GM19468 (cell line): ENCODE results near the gene MLH1.

Experiments used
- ATAC-seq: cut with Tn5 transposase; IDR thresholded peaks from one replicate; pipeline ENCODE4 v1.9.1; 2021; ENCODE audit warnings: mild to moderate bottlenecking, moderate library complexity, moderate number of reproducible peaks; ENCODE audit not compliant: unreplicated experiment; ENCODE audit errors: extremely low read depth

The MLH1 gene

GRCh38 chr3:36972163-36972562 is 21.2 kb upstream of the MLH1 start:
- no peak for ATAC-seq

DNA sequence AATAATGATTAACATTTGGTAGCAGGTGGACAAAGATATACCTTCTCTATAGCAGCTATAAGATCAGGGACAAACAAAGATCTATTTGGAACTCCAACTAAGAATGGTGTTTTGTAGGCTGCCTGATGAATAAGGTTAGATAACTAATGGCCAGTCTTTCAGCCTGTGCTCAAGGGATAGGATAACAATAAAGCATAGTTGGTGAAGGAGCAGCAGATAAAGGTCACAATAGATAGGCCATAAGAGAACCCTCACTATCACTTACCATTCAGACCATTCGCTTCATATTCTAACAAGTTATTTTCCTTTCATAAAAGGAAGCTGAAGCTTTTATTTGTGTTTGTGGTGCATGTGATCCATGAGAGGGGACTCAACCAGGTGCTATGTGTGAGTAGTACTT is 20.2 kb upstream of the MLH1 start:
- no peak for ATAC-seq

GRCh38 chr3:36981006-36981405 is 12.3 kb upstream of the MLH1 start:
- ATAC-seq, result no peak

GRCh38 chr3:36988356-36988755 is 5.0 kb upstream of the MLH1 start:
- ATAC-seq, result no peak

DNA sequence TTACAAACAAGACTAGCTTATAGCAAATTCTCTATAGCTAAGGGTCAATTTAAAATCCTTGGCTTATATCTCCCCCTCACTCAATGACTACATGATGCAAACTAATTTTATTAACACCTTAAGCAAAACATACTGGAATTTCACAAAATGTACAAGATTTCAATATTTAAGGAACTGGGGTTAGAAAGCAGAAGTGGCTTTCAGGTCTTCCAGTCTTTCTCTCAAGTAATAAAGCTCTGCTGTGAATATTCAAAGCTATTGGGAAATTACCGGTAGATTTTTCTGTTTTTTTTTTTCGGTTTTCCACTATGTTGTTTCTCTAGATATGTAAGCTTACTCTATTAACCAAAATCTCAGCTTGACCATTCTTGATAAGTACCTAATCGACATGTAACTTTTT is 4.3 kb upstream of the MLH1 start:
- no peak for ATAC-seq

DNA sequence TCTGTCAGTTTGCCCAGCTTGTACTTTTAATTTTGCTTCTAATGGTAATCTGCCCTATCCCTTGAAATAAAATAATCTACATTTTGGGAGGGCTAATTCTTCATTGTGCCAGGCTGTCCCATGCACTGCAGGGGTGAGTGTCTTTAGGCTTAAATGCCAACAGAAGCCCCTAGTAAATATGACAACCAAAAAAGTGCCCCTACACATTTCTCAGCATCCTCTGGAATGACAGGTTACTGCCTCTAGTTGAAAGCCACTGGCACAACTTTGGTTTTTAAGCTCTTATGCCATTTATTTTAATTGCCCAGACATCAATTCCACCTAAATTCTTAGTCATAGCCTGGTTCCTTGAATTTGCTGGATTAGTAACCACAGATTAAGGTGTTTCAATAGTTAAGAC is 3.8 kb upstream of the MLH1 start:
- no peak for ATAC-seq

GRCh38 chr3:36991147-36991546 is 2.2 kb upstream of the MLH1 start:
- ATAC-seq, result no peak

DNA sequence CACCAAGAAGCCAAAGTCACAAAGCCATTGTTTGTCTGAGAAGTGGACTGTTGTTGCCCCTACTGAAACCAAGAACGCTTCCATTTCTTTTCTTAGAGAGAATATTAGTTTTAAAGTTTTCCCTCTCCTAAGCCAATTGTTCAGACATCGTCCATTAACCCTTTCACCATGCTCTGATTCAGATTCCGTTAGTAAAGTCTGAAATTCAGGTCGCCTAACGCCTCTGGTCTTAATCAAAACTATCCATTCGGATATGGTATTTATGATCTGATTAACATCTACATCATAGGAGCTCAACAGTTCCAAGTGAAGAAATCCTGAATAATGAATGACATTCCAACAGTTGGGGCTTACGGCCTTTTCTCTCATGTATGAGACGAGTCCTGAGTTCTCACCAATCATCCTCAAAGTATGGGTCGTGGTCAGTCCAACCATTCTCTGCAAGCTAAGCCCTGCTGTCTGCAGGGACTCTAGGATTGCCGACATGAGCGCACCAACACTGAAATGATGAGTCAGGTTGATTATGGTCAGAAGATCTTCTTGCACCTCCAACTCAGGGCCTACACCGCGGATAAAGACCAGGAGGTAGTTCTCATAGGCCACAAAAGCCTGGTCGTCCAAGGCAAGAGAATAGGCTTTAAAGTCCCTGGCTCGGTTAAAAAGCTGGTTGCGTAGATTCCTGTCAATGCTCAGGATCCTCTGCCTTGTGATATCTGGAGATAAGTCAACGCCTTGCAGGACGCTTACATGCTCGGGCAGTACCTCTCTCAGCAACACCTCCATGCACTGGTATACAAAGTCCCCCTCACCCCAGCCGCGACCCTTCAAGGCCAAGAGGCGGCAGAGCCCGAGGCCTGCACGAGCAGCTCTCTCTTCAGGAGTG is 1.2 kb upstream of the MLH1 start:
- no peak for ATAC-seq

DNA sequence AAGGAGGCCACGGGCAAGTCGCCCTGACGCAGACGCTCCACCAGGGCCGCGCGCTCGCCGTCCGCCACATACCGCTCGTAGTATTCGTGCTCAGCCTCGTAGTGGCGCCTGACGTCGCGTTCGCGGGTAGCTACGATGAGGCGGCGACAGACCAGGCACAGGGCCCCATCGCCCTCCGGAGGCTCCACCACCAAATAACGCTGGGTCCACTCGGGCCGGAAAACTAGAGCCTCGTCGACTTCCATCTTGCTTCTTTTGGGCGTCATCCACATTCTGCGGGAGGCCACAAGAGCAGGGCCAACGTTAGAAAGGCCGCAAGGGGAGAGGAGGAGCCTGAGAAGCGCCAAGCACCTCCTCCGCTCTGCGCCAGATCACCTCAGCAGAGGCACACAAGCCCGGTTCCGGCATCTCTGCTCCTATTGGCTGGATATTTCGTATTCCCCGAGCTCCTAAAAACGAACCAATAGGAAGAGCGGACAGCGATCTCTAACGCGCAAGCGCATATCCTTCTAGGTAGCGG is 452 bp upstream of the MLH1 start, which contains the start of gene EPM2AIP1:
Gene EPM2AIP1 (minus strand): TSS at position 326 of the 520 bp plus-strand sequence. CDS start 54 bp downstream, at position 272.
- ATAC-seq, result peak; percentile 2

DNA sequence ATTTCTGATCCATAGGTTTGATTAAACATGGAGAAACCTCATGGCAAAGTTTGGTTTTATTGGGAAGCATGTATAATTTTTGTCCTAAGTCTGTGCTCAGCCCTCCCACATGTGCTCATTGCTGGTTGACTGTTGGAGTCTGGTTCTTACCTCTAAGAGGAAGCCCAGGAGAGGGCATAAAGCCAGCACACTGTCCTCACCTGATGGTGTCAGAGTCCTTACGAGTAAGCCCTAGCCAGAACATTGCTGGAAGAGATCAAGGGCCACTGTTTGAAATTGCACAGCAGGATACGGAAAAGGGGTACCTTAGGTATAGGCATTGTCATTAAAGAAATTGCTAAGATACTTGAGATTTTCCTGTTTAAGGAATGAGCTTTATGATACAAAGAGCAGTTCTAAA is 21.3 kb downstream of the MLH1 start:
- no peak for ATAC-seq

- ATAC-seq, result no peak
These were observed 22.3 kb downstream of the MLH1 start for GRCh38 chr3:37015642-37016041.

GRCh38 chr3:37016903-37017302 is 23.6 kb downstream of the MLH1 start:
- ATAC-seq, result no peak

- no peak for ATAC-seq
These were observed 24.4 kb downstream of the MLH1 start for GRCh38 chr3:37017683-37018082.

DNA sequence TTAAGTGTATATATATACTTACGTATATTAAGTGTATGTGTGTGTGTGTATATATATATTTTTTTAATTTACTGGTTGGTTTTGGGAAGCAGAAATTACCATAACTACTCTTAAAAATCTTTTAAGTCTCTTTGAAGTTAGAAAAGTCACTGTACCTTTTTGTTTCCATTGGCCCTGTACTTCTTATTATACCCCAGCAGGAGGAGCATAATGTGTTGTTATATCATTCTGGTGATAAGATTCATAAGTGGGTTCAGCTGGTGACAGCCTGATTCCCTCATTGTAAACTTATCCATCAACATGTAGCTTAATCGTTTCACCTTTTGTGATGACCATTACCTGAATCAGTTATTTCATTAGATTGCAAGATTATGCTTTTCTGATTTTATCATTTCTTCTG is 30.8 kb downstream of the MLH1 start:
- ATAC-seq, result no peak

- ATAC-seq, result peak; percentile 30
These were observed 31.6 kb downstream of the MLH1 start for GRCh38 chr3:37024820-37025405.

- ATAC-seq, result no peak
These were observed 32.4 kb downstream of the MLH1 start for GRCh38 chr3:37025561-37026335.

GRCh38 chr3:37026851-37027250 is 33.5 kb downstream of the MLH1 start:
- no peak for ATAC-seq

DNA sequence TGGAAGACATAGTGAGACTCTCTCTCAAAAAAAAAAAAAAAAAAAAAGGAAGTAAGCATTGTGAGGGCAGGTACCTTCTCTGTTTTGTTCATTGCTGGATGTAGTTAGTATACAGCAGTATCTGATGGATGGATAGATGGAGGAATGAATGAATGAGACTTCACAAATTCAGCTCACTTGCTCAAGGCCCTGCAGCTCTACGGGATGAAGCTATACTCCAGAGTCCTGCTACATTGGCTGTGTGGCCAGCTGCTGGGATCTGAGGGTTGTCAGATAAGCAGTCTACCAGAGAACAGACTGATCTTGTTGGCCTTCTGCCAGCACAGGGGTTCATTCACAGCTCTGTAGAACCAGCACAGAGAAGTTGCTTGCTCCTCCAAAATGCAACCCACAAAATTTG is 35.0 kb downstream of the MLH1 start:
- ATAC-seq, result no peak

DNA sequence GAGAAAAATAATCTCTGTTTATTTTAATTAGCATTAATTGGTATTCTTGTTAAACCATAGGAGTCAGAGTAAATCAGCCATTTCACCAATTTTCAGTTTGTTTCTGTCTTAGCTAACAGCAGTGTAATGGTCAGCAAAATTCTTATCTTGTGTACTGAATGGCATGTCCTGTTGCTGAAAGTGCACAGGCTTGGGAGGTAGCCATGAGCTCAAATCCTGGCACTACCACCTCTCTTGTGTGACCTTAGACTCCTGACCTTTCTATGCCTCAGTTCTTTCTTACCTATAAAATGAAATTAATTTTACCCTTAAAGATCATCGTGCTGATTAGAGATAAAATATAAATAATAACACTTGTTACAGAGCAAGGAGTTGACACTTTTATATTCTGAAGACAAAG is 35.8 kb downstream of the MLH1 start:
- no peak for ATAC-seq

GRCh38 chr3:37029516-37030163 is 36.3 kb downstream of the MLH1 start:
- ATAC-seq, result no peak
